Measurements from ENCODE around the gene ZRANB1.

The ZRANB1 gene

DNA sequence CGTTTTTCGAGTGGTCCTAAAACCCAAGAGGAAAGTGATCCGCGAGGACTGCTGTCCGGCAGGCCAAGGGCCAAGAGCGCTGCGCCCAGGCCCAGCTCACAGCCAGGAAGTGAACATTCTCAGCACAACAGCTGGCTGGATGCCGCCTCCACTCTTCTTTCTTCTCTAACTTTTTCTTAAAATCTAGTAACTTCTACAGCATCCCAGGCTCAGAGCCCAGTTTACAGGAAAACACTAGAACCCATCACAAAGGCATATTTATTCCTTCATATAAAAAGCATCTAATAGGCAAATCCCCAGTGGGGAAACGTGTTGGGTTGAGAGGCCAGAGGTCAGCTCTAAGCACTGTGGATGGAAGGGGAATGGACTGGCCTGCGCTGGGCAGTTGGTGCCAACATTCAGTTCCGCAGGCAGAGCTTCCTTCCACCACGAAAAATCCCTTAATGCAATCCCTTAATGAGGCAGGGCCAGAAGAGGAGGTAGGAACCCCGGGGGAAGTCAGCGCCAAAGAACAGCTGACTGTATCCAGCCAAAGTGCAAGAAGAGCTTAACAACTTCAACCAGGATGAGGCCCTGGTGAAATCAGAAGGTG is 74.8 kb downstream of the ZRANB1 start:
- H3K4me1 ChIP-seq (ENCODE audit: control insufficient read depth, insufficient read depth, low read length), result peaks cover 31% of the 10 kb centered on the region
- H3K9me3 ChIP-seq (ENCODE audit: control insufficient read depth, low read length), result no peaks in the 10 kb centered on the region
- DNase-seq (ENCODE audit: low read depth), result no peak
- peak overlapping the region; percentile 61 for H3K9ac ChIP-seq (ENCODE audit: low read length)
- H3K27me3 ChIP-seq (replicated peaks; ENCODE audit: control insufficient read depth, insufficient read depth, low read length), result no peaks in the 10 kb centered on the region
- peak overlapping the region; percentile 45 for H3K4me3 ChIP-seq (ENCODE audit: low read length)
- H3K36me3 ChIP-seq (ENCODE audit: control insufficient read depth, insufficient read depth, low read length, severe bottlenecking), result no peaks in the 10 kb centered on the region

DNA sequence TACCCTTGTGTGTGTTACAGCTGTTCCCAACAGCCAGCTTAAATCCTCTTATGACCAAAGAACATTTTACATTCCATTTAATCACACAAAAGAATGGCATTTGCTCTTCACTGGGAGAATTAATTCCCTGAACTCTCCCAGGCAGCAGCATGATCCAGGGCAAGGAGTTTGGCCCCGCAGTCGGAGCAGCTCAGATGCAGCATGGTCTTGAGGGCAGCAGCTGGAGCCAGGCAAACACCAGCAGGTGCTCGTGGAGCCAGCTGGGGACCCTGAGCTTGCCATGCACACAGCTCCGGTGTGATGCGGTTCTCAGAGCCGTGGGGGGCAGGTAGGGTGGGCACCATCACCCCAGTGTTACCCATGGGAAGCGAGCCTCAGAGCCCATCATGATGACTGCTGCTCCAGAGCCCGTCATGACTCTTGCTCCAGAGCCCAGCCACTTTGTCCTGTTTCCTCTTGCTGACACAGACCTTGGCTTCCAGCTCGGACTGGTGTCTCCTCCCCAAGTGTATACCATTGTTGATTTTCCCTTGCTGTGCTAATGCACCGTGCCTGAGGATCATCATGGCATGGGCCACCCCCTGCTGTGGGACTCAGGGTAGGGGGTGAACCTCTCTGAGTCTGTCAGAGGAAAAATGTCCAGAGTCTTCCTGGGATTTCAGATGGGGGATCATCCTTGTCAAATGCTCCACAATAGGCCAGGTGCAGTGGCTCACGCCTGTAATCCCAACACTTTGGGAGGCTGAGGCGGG is 75.8 kb downstream of the ZRANB1 start:
- H3K9ac ChIP-seq (ENCODE audit: low read length), result peak overlapping the region; percentile 61
- DNase-seq (ENCODE audit: low read depth), result no peak
- no peak overlapping the region for H3K4me3 ChIP-seq (ENCODE audit: low read length)
- peaks cover 31% of the 10 kb centered on the region for H3K4me1 ChIP-seq (ENCODE audit: control insufficient read depth, insufficient read depth, low read length)
- H3K27me3 ChIP-seq (replicated peaks; ENCODE audit: control insufficient read depth, insufficient read depth, low read length), result no peaks in the 10 kb centered on the region
- no peaks in the 10 kb centered on the region for H3K9me3 ChIP-seq (ENCODE audit: control insufficient read depth, low read length)
- no peaks in the 10 kb centered on the region for H3K36me3 ChIP-seq (ENCODE audit: control insufficient read depth, insufficient read depth, low read length, severe bottlenecking)

DNA sequence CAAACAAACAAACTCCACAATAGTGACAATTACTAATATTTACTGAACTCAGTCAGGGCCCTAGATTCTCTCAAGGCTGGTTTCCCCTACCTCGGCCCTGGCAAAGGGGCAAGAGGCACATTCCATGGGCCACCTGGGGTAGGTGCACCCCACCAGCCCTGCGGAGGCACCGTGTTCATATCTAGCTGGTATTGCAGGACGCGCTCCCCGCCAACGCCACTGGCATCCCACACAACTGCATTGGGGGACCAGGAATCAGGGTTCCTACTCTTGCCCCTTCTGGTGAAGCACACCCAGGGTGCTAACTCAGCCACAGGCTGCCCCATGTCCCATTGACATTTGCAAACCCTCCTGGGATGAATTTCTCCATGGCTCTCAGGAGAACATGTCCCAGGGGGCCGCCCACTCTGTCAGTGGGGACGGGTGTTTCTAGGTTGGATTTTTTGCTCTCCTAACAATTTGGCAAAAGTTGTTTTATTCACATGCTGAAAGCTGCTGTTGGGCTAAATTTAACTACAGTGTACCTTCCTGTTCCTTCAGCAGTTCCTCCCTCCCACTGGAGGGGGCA is 76.7 kb downstream of the ZRANB1 start:
- no peaks in the 10 kb centered on the region for H3K9me3 ChIP-seq (ENCODE audit: control insufficient read depth, low read length)
- H3K4me3 ChIP-seq (ENCODE audit: low read length), result no peak overlapping the region
- H3K9ac ChIP-seq (ENCODE audit: low read length), result no peak overlapping the region
- no peaks in the 10 kb centered on the region for H3K36me3 ChIP-seq (ENCODE audit: control insufficient read depth, insufficient read depth, low read length, severe bottlenecking)
- DNase-seq (ENCODE audit: low read depth), result no peak
- peaks cover 31% of the 10 kb centered on the region for H3K4me1 ChIP-seq (ENCODE audit: control insufficient read depth, insufficient read depth, low read length)
- H3K27me3 ChIP-seq (replicated peaks; ENCODE audit: control insufficient read depth, insufficient read depth, low read length), result no peaks in the 10 kb centered on the region

DNA sequence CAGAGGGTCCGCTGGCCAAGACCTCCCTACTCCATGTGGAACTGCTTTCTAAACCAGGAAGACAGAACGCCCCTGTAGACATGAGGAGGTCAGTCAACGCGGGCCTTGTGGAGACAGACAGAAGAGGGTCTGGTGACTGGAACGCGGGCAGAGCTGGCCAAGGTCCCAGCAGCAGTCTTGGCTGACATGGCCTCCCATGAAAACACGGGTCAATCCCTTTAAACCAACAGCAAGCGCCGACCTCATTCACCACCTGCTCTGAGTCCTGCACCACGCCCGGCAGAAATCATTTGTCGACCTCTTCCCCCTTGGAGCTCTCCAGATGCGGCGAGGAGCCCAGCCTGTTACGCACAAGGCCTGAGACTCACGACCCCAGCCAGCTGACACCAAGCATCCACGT is 78.5 kb downstream of the ZRANB1 start:
- Histone ChIP-seq H3K4me1 (ENCODE audit: control insufficient read depth, insufficient read depth, low read length) (peaks cover 34% of the 10 kb centered on the region), H3K27me3 (replicated peaks; ENCODE audit: control insufficient read depth, insufficient read depth, low read length) (no peaks in the 10 kb centered on the region), H3K9me3 (ENCODE audit: control insufficient read depth, low read length) (no peaks in the 10 kb centered on the region), H3K9ac (ENCODE audit: low read length) (no peak overlapping the region), H3K4me3 (ENCODE audit: low read length) (no peak overlapping the region), H3K36me3 (ENCODE audit: control insufficient read depth, insufficient read depth, low read length, severe bottlenecking) (no peaks in the 10 kb centered on the region)
- no peak for DNase-seq (ENCODE audit: low read depth)

DNA sequence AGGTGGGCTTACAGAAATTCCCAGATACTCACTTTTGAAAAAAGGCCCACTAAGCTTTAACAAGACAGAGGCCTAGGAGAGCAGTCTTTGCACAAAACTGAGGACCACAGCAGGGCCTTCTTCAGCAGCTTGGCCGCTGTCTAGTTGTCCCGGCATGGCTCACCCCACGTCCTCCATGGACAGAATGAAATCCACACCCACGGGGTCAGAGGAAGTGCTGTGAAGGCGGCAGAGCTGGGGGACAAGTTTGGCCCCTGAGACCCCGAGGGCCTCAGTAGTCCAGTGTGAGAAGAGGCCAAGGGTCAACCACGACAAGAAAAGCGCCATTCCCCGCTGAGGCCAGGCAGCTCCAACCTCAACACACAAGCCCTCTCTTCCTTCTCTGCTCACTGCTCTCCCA is 78.9 kb downstream of the ZRANB1 start:
- H3K9me3 ChIP-seq (ENCODE audit: control insufficient read depth, low read length), result no peaks in the 10 kb centered on the region
- H3K27me3 ChIP-seq (replicated peaks; ENCODE audit: control insufficient read depth, insufficient read depth, low read length), result no peaks in the 10 kb centered on the region
- DNase-seq (ENCODE audit: low read depth), result no peak
- no peak overlapping the region for H3K9ac ChIP-seq (ENCODE audit: low read length)
- peaks cover 29% of the 10 kb centered on the region for H3K4me1 ChIP-seq (ENCODE audit: control insufficient read depth, insufficient read depth, low read length)
- H3K4me3 ChIP-seq (ENCODE audit: low read length), result no peak overlapping the region
- H3K36me3 ChIP-seq (ENCODE audit: control insufficient read depth, insufficient read depth, low read length, severe bottlenecking), result no peaks in the 10 kb centered on the region

DNA sequence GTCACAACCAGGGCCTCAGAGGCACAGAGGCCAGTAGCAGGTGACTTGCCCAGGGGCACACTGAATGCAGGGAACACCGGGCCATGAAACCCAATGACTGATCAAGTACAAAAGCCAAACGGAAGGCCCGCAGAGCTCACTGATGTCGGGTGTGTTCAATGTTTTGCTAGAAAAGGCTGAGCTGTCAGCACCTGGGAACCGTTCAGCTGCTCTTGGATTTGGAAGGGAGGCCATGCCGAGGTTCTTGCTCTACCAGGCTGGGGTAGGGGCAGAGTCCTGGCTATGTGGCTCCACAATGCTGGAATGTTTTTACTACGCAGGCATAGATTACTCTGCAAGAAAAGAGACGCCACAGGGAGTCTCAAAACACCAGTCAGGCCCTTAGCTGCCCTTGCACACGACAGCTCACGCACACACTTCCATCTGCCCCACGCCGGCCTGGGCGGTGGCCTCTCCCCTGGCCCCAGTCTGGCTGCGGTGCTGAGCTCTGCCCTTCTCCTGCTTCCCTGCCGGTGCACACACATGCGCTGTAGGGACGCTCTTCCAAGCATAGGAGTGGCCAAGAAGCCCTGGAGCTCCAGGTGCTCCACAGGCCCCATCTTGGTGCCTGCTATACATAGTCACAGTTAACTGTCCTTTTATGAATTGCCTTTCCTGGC is 79.9 kb downstream of the ZRANB1 start:
- no peak for DNase-seq (ENCODE audit: low read depth)
- H3K4me1 ChIP-seq (ENCODE audit: control insufficient read depth, insufficient read depth, low read length), result peaks cover 20% of the 10 kb centered on the region
- H3K4me3 ChIP-seq (ENCODE audit: low read length), result no peak overlapping the region
- no peaks in the 10 kb centered on the region for H3K27me3 ChIP-seq (replicated peaks; ENCODE audit: control insufficient read depth, insufficient read depth, low read length)
- H3K36me3 ChIP-seq (ENCODE audit: control insufficient read depth, insufficient read depth, low read length, severe bottlenecking), result peaks cover 4% of the 10 kb centered on the region
- H3K9ac ChIP-seq (ENCODE audit: low read length), result no peak overlapping the region
- no peaks in the 10 kb centered on the region for H3K9me3 ChIP-seq (ENCODE audit: control insufficient read depth, low read length)

DNA sequence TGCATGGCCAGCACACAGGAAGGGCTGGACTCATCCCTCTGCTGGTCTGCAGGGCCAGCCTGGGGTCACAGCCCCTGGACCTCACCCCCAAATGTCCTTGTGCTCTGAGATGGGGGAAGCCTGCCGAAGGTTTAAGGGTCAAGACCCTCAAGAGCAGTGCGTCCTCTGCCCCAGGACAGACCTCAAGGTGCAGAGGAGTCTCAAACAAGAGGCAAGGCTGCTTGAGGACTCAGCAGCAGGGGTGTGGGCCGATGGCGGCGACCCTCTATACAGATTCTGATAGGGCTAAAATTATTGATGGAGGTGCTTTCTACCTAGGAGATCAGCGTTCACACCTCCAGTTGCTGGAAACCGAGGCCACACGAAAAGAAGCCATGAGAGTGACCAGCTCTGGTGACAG is 80.7 kb downstream of the ZRANB1 start:
- Histone ChIP-seq H3K36me3 (ENCODE audit: control insufficient read depth, insufficient read depth, low read length, severe bottlenecking) (peaks cover 4% of the 10 kb centered on the region), H3K27me3 (replicated peaks; ENCODE audit: control insufficient read depth, insufficient read depth, low read length) (no peaks in the 10 kb centered on the region), H3K9me3 (ENCODE audit: control insufficient read depth, low read length) (no peaks in the 10 kb centered on the region), H3K4me1 (ENCODE audit: control insufficient read depth, insufficient read depth, low read length) (peaks cover 11% of the 10 kb centered on the region), H3K9ac (ENCODE audit: low read length) (no peak overlapping the region), H3K4me3 (ENCODE audit: low read length) (no peak overlapping the region)
- no peak for DNase-seq (ENCODE audit: low read depth)

DNA sequence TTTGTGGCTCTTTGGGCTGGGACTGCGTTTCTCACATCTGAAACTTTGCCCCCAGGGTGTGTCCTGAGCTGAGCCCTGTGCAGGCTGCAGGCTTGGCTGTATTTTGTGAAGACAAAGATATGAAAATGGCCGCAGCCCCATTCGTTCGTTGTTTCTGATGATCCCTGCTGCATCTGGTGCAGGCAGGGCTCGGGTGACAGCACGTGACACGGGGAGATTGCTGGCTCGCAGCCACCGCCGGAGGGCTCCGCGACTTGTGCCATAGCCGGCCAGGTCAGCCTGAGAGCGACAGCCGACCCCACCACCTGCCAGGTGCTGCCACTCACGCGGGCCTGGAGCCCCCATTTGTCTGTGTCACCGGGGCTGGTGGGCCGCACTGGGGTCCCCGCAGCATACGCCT is 81.3 kb downstream of the ZRANB1 start:
- H3K4me1 ChIP-seq (ENCODE audit: control insufficient read depth, insufficient read depth, low read length), result peaks cover 8% of the 10 kb centered on the region
- H3K27me3 ChIP-seq (replicated peaks; ENCODE audit: control insufficient read depth, insufficient read depth, low read length), result no peaks in the 10 kb centered on the region
- H3K36me3 ChIP-seq (ENCODE audit: control insufficient read depth, insufficient read depth, low read length, severe bottlenecking), result peaks cover 4% of the 10 kb centered on the region
- no peak overlapping the region for H3K9ac ChIP-seq (ENCODE audit: low read length)
- DNase-seq (ENCODE audit: low read depth), result no peak
- no peaks in the 10 kb centered on the region for H3K9me3 ChIP-seq (ENCODE audit: control insufficient read depth, low read length)
- no peak overlapping the region for H3K4me3 ChIP-seq (ENCODE audit: low read length)

DNA sequence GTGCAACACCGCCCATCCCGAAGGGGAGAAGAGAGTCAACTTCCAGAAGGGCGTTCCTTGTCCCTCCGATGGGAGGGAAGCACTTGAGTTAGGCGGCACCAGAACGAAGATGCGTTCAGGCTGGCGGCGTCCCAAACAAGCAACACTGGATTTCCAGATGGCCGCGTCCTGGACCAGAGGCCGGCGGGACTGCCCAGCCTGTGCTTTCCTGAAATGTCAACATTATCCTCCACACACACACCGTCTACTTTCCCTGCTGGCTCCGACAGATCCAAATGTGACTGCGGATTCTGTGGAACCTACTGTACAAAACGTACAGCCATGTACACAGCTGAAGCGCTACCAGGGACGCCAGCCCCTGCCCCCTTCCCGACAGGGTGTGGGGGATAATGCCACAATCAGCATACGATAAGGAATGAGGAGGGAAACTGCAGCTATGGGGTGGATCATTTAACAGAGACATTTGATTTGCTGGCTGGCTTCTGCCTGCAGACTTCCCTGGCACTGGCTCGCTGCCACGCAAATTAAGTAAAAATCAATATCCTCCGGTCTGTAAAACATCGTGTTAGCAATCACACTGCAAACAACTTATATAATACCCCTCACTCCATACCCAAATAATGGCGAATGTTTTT is 82.1 kb downstream of the ZRANB1 start:
- no peak for DNase-seq (ENCODE audit: low read depth)
- Histone ChIP-seq H3K27me3 (replicated peaks; ENCODE audit: control insufficient read depth, insufficient read depth, low read length) (no peaks in the 10 kb centered on the region), H3K9me3 (ENCODE audit: control insufficient read depth, low read length) (no peaks in the 10 kb centered on the region), H3K36me3 (ENCODE audit: control insufficient read depth, insufficient read depth, low read length, severe bottlenecking) (peaks cover 4% of the 10 kb centered on the region), H3K4me1 (ENCODE audit: control insufficient read depth, insufficient read depth, low read length) (peaks cover 8% of the 10 kb centered on the region), H3K9ac (ENCODE audit: low read length) (no peak overlapping the region), H3K4me3 (ENCODE audit: low read length) (no peak overlapping the region)

DNA sequence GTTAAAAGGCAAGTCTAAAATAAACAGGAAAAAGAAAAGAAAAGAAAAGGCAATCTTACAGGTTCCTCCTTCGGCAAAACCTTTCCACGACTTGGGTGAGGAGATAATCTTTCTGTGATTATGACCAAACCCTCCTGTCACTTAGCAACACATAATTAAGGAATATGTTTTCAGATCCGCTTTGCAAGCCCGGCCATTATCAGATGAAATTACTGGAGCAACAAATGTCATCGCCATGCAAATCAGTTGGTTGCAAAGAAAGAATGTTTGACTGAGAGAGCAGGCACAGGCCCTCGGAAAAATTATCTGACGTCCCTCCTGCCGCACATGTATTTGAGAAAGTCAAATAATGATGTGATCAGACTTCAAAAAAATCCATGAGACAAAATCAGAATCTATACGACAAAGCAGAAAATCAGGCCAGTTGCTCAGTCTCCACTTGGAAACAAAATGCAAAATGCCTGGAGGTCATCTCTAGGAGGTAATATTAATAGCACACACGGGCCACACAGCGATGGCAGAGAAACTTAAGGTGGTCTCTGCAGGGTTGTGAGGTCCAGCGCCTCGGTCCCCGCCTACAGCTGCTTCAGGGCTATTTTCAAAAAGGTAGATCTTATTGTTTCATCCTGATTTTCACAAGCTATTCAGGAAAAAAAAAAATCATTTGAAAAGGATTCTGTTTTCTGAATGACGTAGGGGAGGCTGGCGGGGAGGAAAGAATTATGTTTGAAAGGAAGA is 82.7 kb downstream of the ZRANB1 start:
- H3K36me3 ChIP-seq (ENCODE audit: control insufficient read depth, insufficient read depth, low read length, severe bottlenecking), result peaks cover 4% of the 10 kb centered on the region
- DNase-seq (ENCODE audit: low read depth), result no peak

More for the DNA sequence above, 82.7 kb downstream of the ZRANB1 start:
- Histone ChIP-seq H3K9ac (ENCODE audit: low read length) (no peak overlapping the region), H3K4me3 (ENCODE audit: low read length) (no peak overlapping the region), H3K9me3 (ENCODE audit: control insufficient read depth, low read length) (no peaks in the 10 kb centered on the region), H3K27me3 (replicated peaks; ENCODE audit: control insufficient read depth, insufficient read depth, low read length) (no peaks in the 10 kb centered on the region), H3K4me1 (ENCODE audit: control insufficient read depth, insufficient read depth, low read length) (peaks cover 8% of the 10 kb centered on the region)

Data from adipocyte (in vitro differentiated cells).